Esophagus muscularis mucosa (tissue), 4 donors: ENCODE data around the gene ARHGEF18. TPM values are rescaled to one million over a fixed set of nuclear protein-coding genes. Genes with fewer than 3 reads are reported as not detected.
"Not testable (repeated sequence)": the region's sequence is repeated elsewhere in the genome, so short reads cannot be mapped to it uniquely, and the experiment has no call there.

ENCODE experiments used
- DNase-seq: peaks from one replicate; pipeline ENCODE4 v3.0.0-alpha.2; 2017; ENCODE audit errors: extremely low spot score
- H3K27ac ChIP-seq, 4 donors: fragments of 200-600 bp; sonication (generic); replicated peaks in 1 of 4; 1 replicate in 3 of 4; 2 replicates in 1 of 4; pipeline ENCODE4 v1.5.1; 2016 to 2019; ENCODE audit warnings: mild to moderate bottlenecking in 1 of 4
- H3K27me3 ChIP-seq, 4 donors: fragments of 200-600 bp; sonication (generic); one replicate each; pipeline versions ENCODE4 v1.5.1 to v1.6.0; 2016 to 2019
- H3K36me3 ChIP-seq, 4 donors: fragments of 200-600 bp; sonication (generic); one replicate each; pipeline ENCODE4 v1.5.1; 2016 to 2019
- H3K4me1 ChIP-seq, 4 donors: fragments of 200-600 bp; sonication (generic); one replicate each; pipeline ENCODE4 v1.5.1; 2016 to 2019
- H3K4me3 ChIP-seq, 4 donors: fragments of 200-600 bp; sonication (generic); 1 replicate in 2 of 4; 2 replicates in 2 of 4; pipeline ENCODE4 v1.5.1; 2016 to 2019; ENCODE audit warnings: mild to moderate bottlenecking in 4 of 4, moderate library complexity in 1 of 4
- H3K9me3 ChIP-seq, 4 donors: fragments of 200-600 bp; sonication (generic); 1 replicate in 3 of 4; 2 replicates in 1 of 4; pipeline ENCODE4 v1.5.1; 2016 to 2019
- EP300 ChIP-seq: sonication (generic); formaldehyde crosslinking; IDR thresholded peaks from one replicate; pipeline ENCODE4 v1.6.1; 2017; ENCODE audit warnings: antibody characterized with exemption
- POLR2A ChIP-seq: fragments of 450-650 bp; IDR thresholded peaks from one replicate; pipeline ENCODE4 v1.6.1; 2017; ENCODE audit warnings: antibody characterized with exemption, moderate library complexity, mild to moderate bottlenecking, low read depth
- POLR2AphosphoS5 ChIP-seq, 2 donors: sonication (generic); formaldehyde crosslinking; IDR thresholded peaks; one replicate each; pipeline ENCODE4 v1.6.1; 2017; ENCODE audit warnings: antibody characterized with exemption in 2 of 2
- WGBS: methylation state at CpG from one replicate; pipeline ENCODE4 v1.1.5; 2018; 5-methylcytosine and 5-hydroxymethylcytosine counted together
- intact Hi-C: fragments of 100-400 bp; cut with DNase I; formaldehyde crosslinking; loops from one replicate; pipeline ENCODE4 v1.15.1; 2023
- total RNA-seq, 4 donors: library from RNA; depleted of rRNA; stranded (reverse); fragments of >200 nt; gene quantifications; one replicate each; pipeline versions ENCODE4 v1.1.0 to v1.2.1, GENCODE V29; 2016
- TF ChIP-seq, protein P1 (sequence below), 3 experiments: fragments of 200-600 bp in 2 of 3; fragments of 450-650 bp in 1 of 3; sonication (generic) in 2 of 3; IDR thresholded peaks; one replicate each; pipeline ENCODE4 v1.5.1; 2017 to 2019; ENCODE audit warnings: antibody characterized with exemption in 3 of 3, mild to moderate bottlenecking in 2 of 3, moderate library complexity in 1 of 3

The ARHGEF18 gene
- total RNA-seq = 10 to 100 TPM; 25.0 to 40.3 (median 29.4) TPM

DNA sequence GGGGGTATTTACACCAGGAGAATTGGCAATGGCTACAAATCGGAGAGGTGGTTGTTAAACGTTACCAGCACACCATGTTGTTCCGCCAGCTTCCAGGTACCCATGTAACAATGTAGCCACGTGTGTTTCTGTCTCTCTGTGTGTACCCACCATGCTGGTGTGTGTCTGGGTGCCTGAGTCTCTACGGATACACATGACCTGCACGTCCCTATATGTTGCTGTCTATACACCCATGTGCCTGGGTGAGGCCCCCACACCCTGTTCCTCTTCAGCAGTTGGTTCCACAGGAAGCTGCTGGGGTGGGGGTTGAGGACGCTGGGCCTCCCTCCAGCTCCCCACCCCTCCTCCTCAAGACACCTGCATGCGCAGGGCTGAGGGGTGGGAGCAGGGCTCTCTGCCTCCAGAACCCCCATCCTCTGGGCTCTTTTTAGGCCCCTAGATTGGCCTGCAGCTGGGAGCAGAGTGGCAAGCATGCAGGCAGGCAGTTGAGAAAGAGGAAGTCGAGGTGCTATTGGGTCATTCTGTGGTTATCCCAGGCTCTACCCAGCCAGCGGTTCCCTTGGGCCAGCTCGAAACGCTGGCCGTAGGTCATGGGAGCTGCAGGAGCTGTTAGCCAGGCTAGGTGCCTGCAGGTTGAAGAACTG lies at the start of gene ARHGEF18:
TSS of gene ARHGEF18 (plus strand) at position 351 of the 644 bp plus-strand sequence. CDS start 13,954 bp downstream, outside the sequence.
- Histone ChIP-seq H3K36me3 (no peaks in the 10 kb centered on the region), H3K27ac (no peak within 1 kb of the TSS), H3K4me3 (peak within 1 kb of the TSS in 2 of 4 donors; percentile 7 to 27), H3K9me3 (peaks cover 0 to 10% (median 7%) of the 10 kb centered on the region in 4 donors), H3K4me1 (no peaks in the 10 kb centered on the region), H3K27me3 (peaks cover 0 to 4% (median 0%) of the 10 kb centered on the region in 4 donors)
- DNase-seq = no peak
- intact Hi-C loops = no loop called here
- TF ChIP-seq POLR2A = no peak
- 74% methylated on average over 13 of the region's 13 CpGs for WGBS

DNA sequence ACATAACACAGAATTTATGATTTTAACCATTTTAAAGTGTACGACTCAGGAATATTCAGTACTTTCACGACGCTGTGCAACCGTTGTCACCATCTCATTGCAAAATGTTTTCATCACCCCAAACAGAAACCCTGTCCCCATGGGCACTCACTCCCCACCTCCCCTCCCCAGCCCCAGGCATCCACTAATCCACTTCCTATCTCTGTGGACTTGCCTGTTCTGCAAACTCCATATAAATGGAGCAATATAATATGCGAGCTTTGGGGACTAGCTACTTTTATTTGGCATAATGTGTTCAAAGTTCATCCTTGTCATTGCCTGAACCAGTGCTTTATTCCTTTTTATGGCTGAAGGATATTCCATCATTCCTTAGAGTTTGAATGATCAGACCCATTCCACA lies 47.2 kb upstream of the ARHGEF18 start:
- intact Hi-C loops = no loop called here
- H3K9me3 ChIP-seq = no peaks in the 10 kb centered on the region
- DNase-seq = no peak
- H3K27ac ChIP-seq = no peak overlapping the region
- no peak overlapping the region for H3K4me3 ChIP-seq
- no peaks in the 10 kb centered on the region for H3K4me1 ChIP-seq
- WGBS = 81% methylated on average over 5 of the region's 5 CpGs
- no peaks in the 10 kb centered on the region for H3K36me3 ChIP-seq
- no peak for TF ChIP-seq EP300
- TF ChIP-seq POLR2A = no peak
- peaks cover 0 to 3% (median 0%) of the 10 kb centered on the region in 4 donors for H3K27me3 ChIP-seq

DNA sequence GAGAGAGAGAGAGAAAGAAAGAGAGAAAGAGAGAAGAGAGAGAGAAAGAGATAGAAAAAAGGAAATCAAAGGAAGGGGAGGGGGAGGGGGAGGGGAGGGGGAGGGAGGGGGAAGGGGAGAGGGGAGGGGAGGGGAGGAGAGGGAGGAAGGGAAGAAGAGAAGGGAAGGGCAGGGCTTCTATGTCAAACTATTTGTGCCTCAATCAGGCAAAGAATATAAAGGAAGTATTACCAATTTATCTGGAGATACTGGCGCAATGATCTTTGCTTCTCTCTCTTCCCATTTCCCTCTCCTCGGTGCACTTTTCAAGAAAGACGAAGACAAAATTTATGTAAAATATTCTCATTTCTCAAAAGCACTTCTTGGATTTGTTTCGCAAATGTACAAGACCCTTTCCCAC lies 45.3 kb upstream of the ARHGEF18 start:
- intact Hi-C loops = no loop called here
- Histone ChIP-seq H3K36me3 (no peaks in the 10 kb centered on the region), H3K27me3 (peaks cover 0 to under 1% (median 0%) of the 10 kb centered on the region in 4 donors), H3K4me1 (no peaks in the 10 kb centered on the region), H3K4me3 (no peak overlapping the region), H3K27ac (no peak overlapping the region), H3K9me3 (no peaks in the 10 kb centered on the region)
- DNase-seq = no peak
- 76% methylated on average over 4 of the region's 4 CpGs for WGBS
- TF ChIP-seq POLR2A (no peak), EP300 (no peak), POLR2AphosphoS5 (IDR thresholded peaks at IDR 0.05) (no peak)
- TF ChIP-seq, protein P1, sequence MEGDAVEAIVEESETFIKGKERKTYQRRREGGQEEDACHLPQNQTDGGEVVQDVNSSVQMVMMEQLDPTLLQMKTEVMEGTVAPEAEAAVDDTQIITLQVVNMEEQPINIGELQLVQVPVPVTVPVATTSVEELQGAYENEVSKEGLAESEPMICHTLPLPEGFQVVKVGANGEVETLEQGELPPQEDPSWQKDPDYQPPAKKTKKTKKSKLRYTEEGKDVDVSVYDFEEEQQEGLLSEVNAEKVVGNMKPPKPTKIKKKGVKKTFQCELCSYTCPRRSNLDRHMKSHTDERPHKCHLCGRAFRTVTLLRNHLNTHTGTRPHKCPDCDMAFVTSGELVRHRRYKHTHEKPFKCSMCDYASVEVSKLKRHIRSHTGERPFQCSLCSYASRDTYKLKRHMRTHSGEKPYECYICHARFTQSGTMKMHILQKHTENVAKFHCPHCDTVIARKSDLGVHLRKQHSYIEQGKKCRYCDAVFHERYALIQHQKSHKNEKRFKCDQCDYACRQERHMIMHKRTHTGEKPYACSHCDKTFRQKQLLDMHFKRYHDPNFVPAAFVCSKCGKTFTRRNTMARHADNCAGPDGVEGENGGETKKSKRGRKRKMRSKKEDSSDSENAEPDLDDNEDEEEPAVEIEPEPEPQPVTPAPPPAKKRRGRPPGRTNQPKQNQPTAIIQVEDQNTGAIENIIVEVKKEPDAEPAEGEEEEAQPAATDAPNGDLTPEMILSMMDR (IDR thresholded peaks at IDR 0.05) = no peak

DNA sequence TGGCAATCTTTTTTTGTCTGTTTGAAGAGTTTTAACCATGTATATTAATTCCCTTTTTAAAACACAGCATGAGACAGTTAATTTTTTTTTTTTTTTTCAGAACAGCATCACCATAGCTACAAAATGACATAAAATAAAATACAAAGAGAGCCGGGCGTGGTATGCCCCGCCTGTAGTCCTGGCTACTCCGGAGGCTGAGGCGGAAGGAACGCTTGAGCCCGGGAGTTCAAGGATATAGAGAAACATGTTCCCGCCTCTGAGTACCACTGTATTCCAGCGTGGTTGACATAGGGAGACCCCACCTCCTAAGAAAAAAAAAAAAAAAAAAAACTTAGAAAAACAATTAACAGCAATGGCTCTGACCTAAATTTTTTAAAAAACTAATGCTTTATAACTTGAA lies 44.5 kb upstream of the ARHGEF18 start:
- 66% methylated on average over 9 of the region's 9 CpGs for WGBS
- H3K9me3 ChIP-seq = no peaks in the 10 kb centered on the region
- H3K27me3 ChIP-seq = no peaks in the 10 kb centered on the region
- no peaks in the 10 kb centered on the region for H3K4me1 ChIP-seq
- no peak for DNase-seq
- intact Hi-C loops = no loop called here
- TF ChIP-seq, protein P1 (IDR thresholded peaks at IDR 0.05) = no peak
- TF ChIP-seq POLR2AphosphoS5 (IDR thresholded peaks at IDR 0.05) (no peak), EP300 (no peak)
- no peak overlapping the region for H3K4me3 ChIP-seq
- no peak overlapping the region for H3K27ac ChIP-seq
- no peaks in the 10 kb centered on the region for H3K36me3 ChIP-seq

DNA sequence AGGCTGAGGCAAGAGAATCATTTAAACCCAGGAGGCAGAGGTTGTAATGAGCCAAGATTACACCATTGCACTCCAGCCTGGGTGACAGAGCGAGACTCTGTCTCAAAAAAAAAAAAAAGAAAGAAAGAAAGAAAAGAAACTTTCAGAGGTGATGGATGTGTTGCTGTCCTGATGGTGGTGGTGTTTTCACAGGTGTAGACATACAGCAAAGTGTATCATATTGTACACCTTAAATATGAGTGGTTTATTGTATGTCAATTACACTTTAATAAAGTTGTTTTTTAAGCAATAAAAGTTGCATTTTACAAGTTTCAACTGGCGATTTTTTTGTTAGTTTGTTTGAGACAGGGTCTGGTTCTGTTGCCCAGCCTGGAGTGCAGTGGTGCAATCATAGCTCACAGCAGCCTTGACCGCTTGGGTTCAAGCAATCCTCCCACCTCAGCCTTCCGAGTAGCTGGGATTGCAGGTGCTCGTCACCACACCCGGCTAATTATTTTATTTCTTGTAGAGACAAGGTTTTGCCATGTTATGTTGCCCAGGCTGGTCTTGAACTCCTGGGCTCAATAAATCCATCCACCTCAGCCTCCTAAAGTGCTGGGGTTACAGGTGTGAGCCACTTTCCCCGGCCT lies 41.0 kb upstream of the ARHGEF18 start:
- intact Hi-C loops = no loop called here
- Histone ChIP-seq H3K27ac (no peak overlapping the region), H3K27me3 (no peaks in the 10 kb centered on the region), H3K36me3 (no peaks in the 10 kb centered on the region), H3K4me3 (no peak overlapping the region), H3K4me1 (no peaks in the 10 kb centered on the region), H3K9me3 (no peaks in the 10 kb centered on the region)
- 89% methylated on average over 7 of the region's 7 CpGs for WGBS
- DNase-seq = no peak
- TF ChIP-seq, protein P1 (IDR thresholded peaks at IDR 0.05) = no peak
- no peak for TF ChIP-seq POLR2AphosphoS5 (IDR thresholded peaks at IDR 0.05)
- TF ChIP-seq POLR2A = no peak
- no peak for TF ChIP-seq EP300

DNA sequence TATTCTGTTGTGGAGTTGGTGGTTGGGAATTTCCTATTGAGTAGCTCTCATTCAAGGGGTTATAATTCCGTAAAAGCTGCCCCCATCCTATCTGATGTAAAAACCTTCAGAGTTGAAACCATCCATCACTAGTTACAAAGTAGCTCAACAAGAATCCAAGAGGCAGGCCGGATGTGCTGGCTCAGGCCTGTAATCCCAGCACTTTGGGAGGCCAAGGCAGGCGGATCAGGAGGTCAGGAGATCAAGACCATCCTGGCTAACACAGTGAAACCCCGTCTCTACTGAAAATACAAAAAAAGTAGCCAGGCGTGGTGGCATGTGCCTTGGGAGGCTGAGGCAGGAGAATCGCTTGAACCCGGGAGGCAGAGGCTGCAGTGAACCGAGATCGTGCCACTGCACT lies 40.4 kb upstream of the ARHGEF18 start:
- H3K4me1 ChIP-seq, intact Hi-C loops, H3K27me3 ChIP-seq, H3K36me3 ChIP-seq, H3K4me3 ChIP-seq, DNase-seq, H3K27ac ChIP-seq, H3K9me3 ChIP-seq: not testable (repeated sequence)
- WGBS = 86% methylated on average over 9 of the region's 9 CpGs
